GM19239 (cell line): ENCODE measurements around the gene PCCA.
"Not testable (repeated sequence)": the region's sequence is repeated elsewhere in the genome, so short reads cannot be mapped to it uniquely, and the experiment has no call there.

Source experiments
- DNase-seq: peaks from one replicate; pipeline ENCODE4 v3.0.0; 2011; ENCODE audit warnings: low spot score; ENCODE audit not compliant: insufficient read length
- FAIRE-seq: peaks from 2 replicates; lab custom pipeline; 2011; peaks lifted over from hg19 to GRCh38; lab: Jason Lieb, UNC

The PCCA gene

GRCh38 chr13:100513987-100514670 lies 425.2 kb downstream of the PCCA start:
- no peak for DNase-seq
- no peak for FAIRE-seq

GRCh38 chr13:100514788-100515409 lies 426.0 kb downstream of the PCCA start:
- FAIRE-seq (peak; percentile 85), DNase-seq (peak; percentile 81)

- FAIRE-seq (no peak), DNase-seq (no peak)
These were observed 426.5 kb downstream of the PCCA start for GRCh38 chr13:100515410-100515800.

GRCh38 chr13:100517135-100517534 lies 428.2 kb downstream of the PCCA start:
- FAIRE-seq (no peak), DNase-seq (no peak)

- FAIRE-seq: no peak
- no peak for DNase-seq
These were observed 428.8 kb downstream of the PCCA start for GRCh38 chr13:100517728-100518127.

- DNase-seq (no peak), FAIRE-seq (no peak)
These were observed 429.6 kb downstream of the PCCA start for GRCh38 chr13:100518394-100519062.

- DNase-seq (no peak), FAIRE-seq (no peak)
These were observed 430.7 kb downstream of the PCCA start for GRCh38 chr13:100519626-100520025.

GRCh38 chr13:100520936-100521850 lies 432.3 kb downstream of the PCCA start:
- no peak for DNase-seq
- no peak for FAIRE-seq

GRCh38 chr13:100521851-100522617 lies 433.1 kb downstream of the PCCA start:
- FAIRE-seq (no peak), DNase-seq (no peak)

GRCh38 chr13:100522618-100523309 lies 433.9 kb downstream of the PCCA start:
- DNase-seq: no peak
- no peak for FAIRE-seq

- no peak for FAIRE-seq
These were observed 434.5 kb downstream of the PCCA start for GRCh38 chr13:100523411-100523810.

GRCh38 chr13:100523981-100524386 lies 435.1 kb downstream of the PCCA start:
- DNase-seq (no peak), FAIRE-seq (no peak)

More at GRCh38 chr13:100523411-100523810, 434.5 kb downstream of the PCCA start:
- DNase-seq: no peak

GRCh38 chr13:100524688-100525087 lies 435.8 kb downstream of the PCCA start:
- not testable (repeated sequence) for DNase-seq, FAIRE-seq

- DNase-seq (no peak), FAIRE-seq (no peak)
These were observed 436.8 kb downstream of the PCCA start for GRCh38 chr13:100525453-100526317.

GRCh38 chr13:100526318-100527000 lies 437.6 kb downstream of the PCCA start:
- DNase-seq: no peak
- FAIRE-seq: no peak

GRCh38 chr13:100527644-100528043 lies 438.8 kb downstream of the PCCA start:
- FAIRE-seq (no peak), DNase-seq (no peak)

GRCh38 chr13:100528353-100528752 lies 439.5 kb downstream of the PCCA start:
- DNase-seq (no peak), FAIRE-seq (no peak)

GRCh38 chr13:100528820-100529219 lies 439.9 kb downstream of the PCCA start:
- DNase-seq: no peak
- FAIRE-seq: no peak
